Neural progenitor cell (in vitro differentiated cells): ENCODE data around the gene ADK. TPM values are rescaled to one million over a fixed set of nuclear protein-coding genes. Genes with fewer than 3 reads are reported as not detected.

Experiments used
- DNase-seq: peaks from one replicate; pipeline ENCODE4 v3.0.0-alpha.2; 2016; ENCODE audit warnings: low spot score
- H2AFZ ChIP-seq: fragments of 200-600 bp; sonication (generic); replicated peaks from 2 replicates; pipeline ENCODE4 v1.6.1; 2016; ENCODE audit warnings: antibody characterized with exemption
- H3F3A ChIP-seq: fragments of 200-600 bp; sonication (generic); 2 replicates; pipeline ENCODE4 v1.6.1; 2016; ENCODE audit warnings: antibody characterized with exemption, low read depth
- H3K27ac ChIP-seq: fragments of 200-600 bp; sonication (generic); 2 replicates; pipeline ENCODE4 v1.5.1; 2016; ENCODE audit warnings: mild to moderate bottlenecking
- H3K27me3 ChIP-seq: fragments of 200-600 bp; sonication (generic); 2 replicates; pipeline ENCODE4 v1.6.1; 2016; ENCODE audit warnings: mild to moderate bottlenecking, moderate library complexity
- H3K36me3 ChIP-seq: fragments of 200-600 bp; sonication (generic); 2 replicates; pipeline ENCODE4 v1.5.1; 2016
- H3K4me1 ChIP-seq: fragments of 200-600 bp; sonication (generic); 2 replicates; pipeline ENCODE4 v1.6.1; 2016; ENCODE audit warnings: mixed run types
- H3K4me2 ChIP-seq: fragments of 200-600 bp; sonication (generic); 2 replicates; pipeline ENCODE4 v1.6.1; 2016
- H3K4me3 ChIP-seq: fragments of 200-600 bp; sonication (generic); 2 replicates; pipeline ENCODE4 v1.5.1; 2016
- H3K79me2 ChIP-seq: fragments of 200-600 bp; sonication (generic); 2 replicates; pipeline ENCODE4 v1.6.1; 2016; ENCODE audit warnings: low read depth
- H3K9ac ChIP-seq: fragments of 200-600 bp; sonication (generic); 2 replicates; pipeline ENCODE4 v1.6.1; 2016
- H3K9me3 ChIP-seq: fragments of 200-600 bp; sonication (generic); 2 replicates; pipeline ENCODE4 v1.5.1; 2016; ENCODE audit warnings: low read depth
- H4K20me1 ChIP-seq: fragments of 200-600 bp; sonication (generic); 2 replicates; pipeline ENCODE4 v1.6.1; 2016; ENCODE audit warnings: low read depth
- H3K27ac Mint-ChIP-seq: 3 replicates; pipeline ENCODE4 v1.8.0; 2021; ENCODE audit warnings: mixed read lengths
- H3K27me3 Mint-ChIP-seq: 2 replicates; pipeline ENCODE4 v1.8.0; 2022; ENCODE audit warnings: low read depth, mild to moderate bottlenecking, inconsistent platforms, moderate library complexity, mixed read lengths; ENCODE audit not compliant: insufficient read depth
- H3K36me3 Mint-ChIP-seq: 3 replicates; pipeline ENCODE4 v1.8.0; 2021; ENCODE audit warnings: mixed read lengths
- H3K4me1 Mint-ChIP-seq: 3 replicates; pipeline ENCODE4 v1.8.0; 2021; ENCODE audit warnings: mixed read lengths
- H3K4me3 Mint-ChIP-seq: 3 replicates; pipeline ENCODE4 v1.8.0; 2021; ENCODE audit warnings: mild to moderate bottlenecking, moderate library complexity, mixed read lengths
- H3K9me3 Mint-ChIP-seq: 3 replicates; pipeline ENCODE4 v1.8.0; 2020; ENCODE audit warnings: mixed read lengths
- CTCF ChIP-seq: fragments of 200-600 bp; sonication (generic); IDR thresholded peaks from 2 replicates; pipeline ENCODE4 v1.5.1; 2017; ENCODE audit warnings: antibody characterized with exemption, mild to moderate bottlenecking
- EZH2 ChIP-seq: fragments of 200-600 bp; sonication (generic); IDR thresholded peaks from 2 replicates; pipeline ENCODE4 v1.6.1; 2017; ENCODE audit warnings: antibody characterized with exemption, mild to moderate bottlenecking, moderate library complexity
- EZH2phosphoT487 ChIP-seq: fragments of 200-600 bp; sonication (generic); IDR thresholded peaks from 2 replicates; pipeline ENCODE4 v1.6.1; 2017; ENCODE audit warnings: antibody characterized with exemption
- total RNA-seq: library from RNA; depleted of rRNA; stranded (reverse); fragments of >200 nt; gene quantifications from 2 replicates; pipeline ENCODE4 v1.2.3, GENCODE V29; 2015; ENCODE audit warnings: low replicate concordance

ADK gene
- total RNA-seq, 1 donor from 2014 or later, result 50.9 TPM

DNA sequence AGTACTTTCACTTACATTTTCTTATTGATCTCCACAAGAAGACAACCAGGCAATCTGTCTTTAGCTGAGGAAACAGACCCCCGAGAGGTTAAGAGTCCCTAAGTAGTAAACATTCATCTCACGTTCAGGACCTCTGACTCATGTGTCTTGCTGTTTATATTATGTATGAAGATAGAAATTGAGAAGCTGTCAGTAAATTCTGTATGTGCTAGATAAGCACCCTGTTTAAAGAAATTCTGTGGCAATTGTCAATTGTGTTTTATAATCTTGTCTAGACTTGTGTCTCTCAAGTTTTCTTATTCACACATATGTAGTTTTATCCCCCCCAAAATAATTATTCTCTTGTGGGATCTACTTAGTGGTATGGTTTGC lies 14.5 kb downstream of the ADK start:
- Mint-ChIP-seq H3K27ac (no peak overlapping the region), H3K4me3 (no peak overlapping the region), H3K9me3 (no peaks in the 10 kb centered on the region), H3K27me3 (no peaks in the 10 kb centered on the region), H3K36me3 (no peaks in the 10 kb centered on the region), H3K4me1 (no peaks in the 10 kb centered on the region)
- no peak overlapping the region for H2AFZ ChIP-seq
- no peaks in the 10 kb centered on the region for H3K36me3 ChIP-seq
- no peaks in the 10 kb centered on the region for H3K4me1 ChIP-seq
- H3K4me3 ChIP-seq, result no peak overlapping the region
- no peak for TF ChIP-seq CTCF
- no peak for TF ChIP-seq EZH2phosphoT487
- no peak for TF ChIP-seq EZH2
- no peak overlapping the region for H3K4me2 ChIP-seq
- no peaks in the 10 kb centered on the region for H3K9me3 ChIP-seq
- no peak overlapping the region for H3K27ac ChIP-seq
- peaks cover 5% of the 10 kb centered on the region for H4K20me1 ChIP-seq
- no peaks in the 10 kb centered on the region for H3K27me3 ChIP-seq
- H3F3A ChIP-seq, result no peaks in the 10 kb centered on the region
- no peak overlapping the region for H3K9ac ChIP-seq
- H3K79me2 ChIP-seq, result peaks cover 33% of the 10 kb centered on the region
- DNase-seq, result no peak

GRCh38 chr10:74167443-74167842 lies 16.4 kb downstream of the ADK start:
- Histone ChIP-seq H2AFZ (no peak overlapping the region), H3K36me3 (no peaks in the 10 kb centered on the region), H3K27ac (no peak overlapping the region), H3K79me2 (peaks cover 29% of the 10 kb centered on the region), H3K4me2 (no peak overlapping the region), H3K9ac (no peak overlapping the region), H3K9me3 (no peaks in the 10 kb centered on the region), H3K4me1 (no peaks in the 10 kb centered on the region), H3K4me3 (no peak overlapping the region), H3F3A (no peaks in the 10 kb centered on the region), H4K20me1 (peaks cover 5% of the 10 kb centered on the region), H3K27me3 (no peaks in the 10 kb centered on the region)
- TF ChIP-seq EZH2phosphoT487 (no peak), CTCF (no peak), EZH2 (no peak)
- Mint-ChIP-seq H3K27ac (no peak overlapping the region), H3K36me3 (no peaks in the 10 kb centered on the region), H3K4me1 (no peaks in the 10 kb centered on the region), H3K27me3 (no peaks in the 10 kb centered on the region), H3K9me3 (no peaks in the 10 kb centered on the region), H3K4me3 (no peak overlapping the region)
- DNase-seq, result no peak

GRCh38 chr10:74171625-74172024 lies 20.6 kb downstream of the ADK start:
- no peaks in the 10 kb centered on the region for H3K9me3 Mint-ChIP-seq

More at GRCh38 chr10:74171625-74172024, 20.6 kb downstream of the ADK start:
- Histone ChIP-seq H3K79me2 (peaks cover 11% of the 10 kb centered on the region), H3K27me3 (no peaks in the 10 kb centered on the region), H3K4me3 (no peak overlapping the region), H3K9me3 (no peaks in the 10 kb centered on the region), H3K27ac (no peak overlapping the region), H3K9ac (no peak overlapping the region), H3K36me3 (no peaks in the 10 kb centered on the region), H3K4me2 (no peak overlapping the region), H3K4me1 (peaks cover 5% of the 10 kb centered on the region), H4K20me1 (no peaks in the 10 kb centered on the region), H2AFZ (no peak overlapping the region), H3F3A (peaks cover 17% of the 10 kb centered on the region)
- Mint-ChIP-seq H3K4me1 (peaks cover 7% of the 10 kb centered on the region), H3K27ac (no peak overlapping the region), H3K4me3 (no peak overlapping the region), H3K36me3 (no peaks in the 10 kb centered on the region), H3K27me3 (peaks cover 2% of the 10 kb centered on the region)
- TF ChIP-seq EZH2phosphoT487 (no peak), EZH2 (no peak), CTCF (no peak)
- DNase-seq, result no peak
